ENCODE data around the gene LRRC19. TPM values are rescaled to one million over a fixed set of nuclear protein-coding genes. Genes with fewer than 3 reads are reported as not detected.

The LRRC19 gene
- not detected for total RNA-seq

- DNase-seq, result no peak
These were observed at the start of gene LRRC19 for GRCh38 chr9:27005491-27005890. Gene LRRC19 (minus strand): TSS chr9:27005672. CDS start chr9:26999694, 5,978 bp downstream.

- no peak for DNase-seq
These were observed 49.4 kb upstream of the LRRC19 start for GRCh38 chr9:27054841-27055240.

- no peak for DNase-seq
These were observed 48.7 kb upstream of the LRRC19 start for GRCh38 chr9:27054125-27054524.

- no peak for DNase-seq
These were observed 48.0 kb upstream of the LRRC19 start for GRCh38 chr9:27053369-27054022.

GRCh38 chr9:27047136-27047535 is 41.7 kb upstream of the LRRC19 start:
- no peak for DNase-seq

- no peak for DNase-seq
These were observed 37.7 kb upstream of the LRRC19 start for GRCh38 chr9:27043176-27043575.

GRCh38 chr9:27042476-27042875 is 37.0 kb upstream of the LRRC19 start:
- no peak for DNase-seq

GRCh38 chr9:27041746-27042145 is 36.3 kb upstream of the LRRC19 start:
- DNase-seq, result no peak

GRCh38 chr9:27037499-27037898 is 32.0 kb upstream of the LRRC19 start:
- DNase-seq, result no peak

- DNase-seq, result peak; percentile 24
These were observed 28.4 kb upstream of the LRRC19 start for GRCh38 chr9:27033815-27034403.

GRCh38 chr9:27029186-27029585 is 23.7 kb upstream of the LRRC19 start:
- DNase-seq, result no peak

GRCh38 chr9:27022920-27023319 is 17.4 kb upstream of the LRRC19 start:
- DNase-seq, result no peak

- no peak for DNase-seq
These were observed 14.1 kb upstream of the LRRC19 start for GRCh38 chr9:27019589-27019988.

- no peak for DNase-seq
These were observed 1.9 kb downstream of the LRRC19 start for GRCh38 chr9:27003426-27004077.

- DNase-seq, result no peak
These were observed 9.7 kb downstream of the LRRC19 start for GRCh38 chr9:26995810-26996209.

- DNase-seq, result no peak
These were observed 22.1 kb downstream of the LRRC19 start for GRCh38 chr9:26983340-26983739.

GRCh38 chr9:26975728-26976707 is 29.5 kb downstream of the LRRC19 start:
- no peak for DNase-seq

GRCh38 chr9:26974927-26975326 is 30.5 kb downstream of the LRRC19 start:
- DNase-seq, result no peak

GRCh38 chr9:26973989-26974388 is 31.5 kb downstream of the LRRC19 start:
- DNase-seq, result no peak

GRCh38 chr9:26971721-26972120 is 33.8 kb downstream of the LRRC19 start:
- no peak for DNase-seq

GRCh38 chr9:26956860-26957233 is 48.6 kb downstream of the LRRC19 start:
- DNase-seq, result no peak

- peak; percentile 94 for DNase-seq
These were observed 49.3 kb downstream of the LRRC19 start, which contains the start of gene IFT74 for GRCh38 chr9:26955921-26956859. Gene IFT74 (plus strand): TSS chr9:26956412. CDS start chr9:26961968, 5,556 bp downstream.

All from effector CD4-positive, alpha-beta T cell (primary cell).